ENCODE measurements around the gene TRMT1. TPM values are rescaled to one million over a fixed set of nuclear protein-coding genes. Genes with fewer than 3 reads are reported as not detected.

TRMT1 gene
- total RNA-seq, 1 donor from 2014 or later = 58.2 TPM

GRCh38 chr19:13134626-13135025 is 18.1 kb upstream of the TRMT1 start:
- H3K36me3 Mint-ChIP-seq (ENCODE audit: low read depth) = no peaks in the 10 kb centered on the region
- H3K4me3 Mint-ChIP-seq = no peak overlapping the region
- no peak for TF ChIP-seq CTCF (conservative IDR thresholded peaks at IDR 0.05)
- DNase-seq (ENCODE audit: low read depth, low spot score) = no peak
- H3K27me3 Mint-ChIP-seq (ENCODE audit: low read depth) = no peaks in the 10 kb centered on the region
- peaks cover 7% of the 10 kb centered on the region for H3K4me1 Mint-ChIP-seq
- no peak overlapping the region for H3K27ac Mint-ChIP-seq (ENCODE audit: unreplicated experiment)
- no peaks in the 10 kb centered on the region for H3K9me3 Mint-ChIP-seq

- no peaks in the 10 kb centered on the region for H3K27me3 Mint-ChIP-seq (ENCODE audit: low read depth)
- H3K4me3 Mint-ChIP-seq = no peak overlapping the region
- H3K36me3 Mint-ChIP-seq (ENCODE audit: low read depth) = no peaks in the 10 kb centered on the region
- no peaks in the 10 kb centered on the region for H3K9me3 Mint-ChIP-seq
- no peak for TF ChIP-seq CTCF (conservative IDR thresholded peaks at IDR 0.05)
- no peak overlapping the region for H3K27ac Mint-ChIP-seq (ENCODE audit: unreplicated experiment)
- H3K4me1 Mint-ChIP-seq = peaks cover 11% of the 10 kb centered on the region
- no peak for DNase-seq (ENCODE audit: low read depth, low spot score)
Observed at GRCh38 chr19:13133241-13133870, 16.8 kb upstream of the TRMT1 start.

- Mint-ChIP-seq H3K27me3 (ENCODE audit: low read depth) (no peaks in the 10 kb centered on the region), H3K27ac (ENCODE audit: unreplicated experiment) (peak overlapping the region; percentile 75), H3K9me3 (no peaks in the 10 kb centered on the region), H3K36me3 (ENCODE audit: low read depth) (no peaks in the 10 kb centered on the region), H3K4me3 (no peak overlapping the region), H3K4me1 (peaks cover 19% of the 10 kb centered on the region)
- TF ChIP-seq CTCF (conservative IDR thresholded peaks at IDR 0.05) = no peak
- DNase-seq (ENCODE audit: low read depth, low spot score) = no peak
Observed at GRCh38 chr19:13132471-13133180, 16.1 kb upstream of the TRMT1 start.

DNA sequence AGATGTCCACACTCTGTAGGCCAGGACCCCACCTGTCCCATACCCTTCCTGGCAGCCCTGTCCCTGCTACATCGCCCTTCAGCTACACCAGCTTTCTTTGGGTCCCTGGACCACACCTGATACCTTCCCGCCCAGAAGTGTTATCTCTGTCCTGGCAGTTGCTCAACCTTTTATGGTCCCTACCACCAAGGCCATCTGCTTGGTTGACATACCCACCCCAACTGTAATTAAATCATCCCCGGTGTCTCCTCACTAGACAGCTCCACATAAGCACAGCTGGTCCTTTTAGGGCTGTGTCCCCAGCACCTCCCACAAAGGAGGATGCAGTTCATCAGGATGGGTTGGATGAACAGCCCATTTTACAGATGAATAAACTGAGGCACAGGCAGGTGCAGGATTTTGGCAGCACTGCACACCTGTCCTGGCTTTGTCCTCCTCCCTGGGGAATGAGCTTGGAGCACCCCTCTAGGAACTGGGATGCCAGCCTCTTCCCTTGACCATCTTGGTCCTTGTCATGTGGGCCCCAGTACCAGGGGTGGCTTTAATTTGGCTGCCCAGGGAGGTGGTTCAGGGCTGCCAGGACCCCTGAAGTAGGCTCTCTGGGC is 14.4 kb upstream of the TRMT1 start:
- TF ChIP-seq CTCF (conservative IDR thresholded peaks at IDR 0.05) = no peak
- H3K4me1 Mint-ChIP-seq = peaks cover 19% of the 10 kb centered on the region
- H3K27me3 Mint-ChIP-seq (ENCODE audit: low read depth) = no peaks in the 10 kb centered on the region
- no peak overlapping the region for H3K27ac Mint-ChIP-seq (ENCODE audit: unreplicated experiment)
- H3K36me3 Mint-ChIP-seq (ENCODE audit: low read depth) = no peaks in the 10 kb centered on the region
- H3K9me3 Mint-ChIP-seq = no peaks in the 10 kb centered on the region
- no peak overlapping the region for H3K4me3 Mint-ChIP-seq
- no peak for DNase-seq (ENCODE audit: low read depth, low spot score)

DNA sequence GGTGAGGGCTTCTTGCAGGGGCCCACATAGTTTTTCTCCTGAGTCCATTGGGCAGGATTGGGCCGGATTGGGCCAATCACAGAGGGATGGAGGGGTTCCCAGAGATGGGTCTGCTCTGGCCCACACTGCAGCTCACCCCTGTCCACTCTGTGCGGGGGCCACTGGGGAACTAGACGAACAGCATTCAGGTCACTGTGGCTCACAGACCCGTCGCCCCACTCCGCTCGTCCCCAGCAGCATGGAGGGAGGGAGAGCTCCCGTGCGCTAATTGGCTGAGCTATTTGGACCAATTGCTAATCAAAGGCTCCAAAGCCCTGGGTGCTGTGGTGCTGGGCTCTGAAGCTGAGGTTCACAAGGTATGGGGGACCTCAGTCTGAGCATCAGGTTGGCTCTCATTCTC is 12.8 kb upstream of the TRMT1 start:
- Mint-ChIP-seq H3K27ac (ENCODE audit: unreplicated experiment) (no peak overlapping the region), H3K27me3 (ENCODE audit: low read depth) (no peaks in the 10 kb centered on the region), H3K4me1 (peaks cover 19% of the 10 kb centered on the region), H3K36me3 (ENCODE audit: low read depth) (no peaks in the 10 kb centered on the region), H3K4me3 (no peak overlapping the region), H3K9me3 (no peaks in the 10 kb centered on the region)
- DNase-seq (ENCODE audit: low read depth, low spot score) = no peak
- TF ChIP-seq CTCF (conservative IDR thresholded peaks at IDR 0.05) = no peak

All from neural crest cell (in vitro differentiated cells).